A172 (cell line): ENCODE measurements around the gene CCBE1. TPM values are rescaled to one million over a fixed set of nuclear protein-coding genes. Genes with fewer than 3 reads are reported as not detected.

ENCODE experiments used
- DNase-seq: peaks from one replicate; pipeline ENCODE4 v3.0.0-alpha.2; 2015; ENCODE audit warnings: low spot score
- total RNA-seq: library from RNA; depleted of rRNA; stranded (reverse); fragments of >200 nt; shearing (Covaris generic); gene quantifications from 2 replicates; pipeline ENCODE4 v1.2.3, GENCODE V29; 2014

CCBE1 gene
- total RNA-seq, 1 experiment from 2014 or later: 8.3 TPM

DNA sequence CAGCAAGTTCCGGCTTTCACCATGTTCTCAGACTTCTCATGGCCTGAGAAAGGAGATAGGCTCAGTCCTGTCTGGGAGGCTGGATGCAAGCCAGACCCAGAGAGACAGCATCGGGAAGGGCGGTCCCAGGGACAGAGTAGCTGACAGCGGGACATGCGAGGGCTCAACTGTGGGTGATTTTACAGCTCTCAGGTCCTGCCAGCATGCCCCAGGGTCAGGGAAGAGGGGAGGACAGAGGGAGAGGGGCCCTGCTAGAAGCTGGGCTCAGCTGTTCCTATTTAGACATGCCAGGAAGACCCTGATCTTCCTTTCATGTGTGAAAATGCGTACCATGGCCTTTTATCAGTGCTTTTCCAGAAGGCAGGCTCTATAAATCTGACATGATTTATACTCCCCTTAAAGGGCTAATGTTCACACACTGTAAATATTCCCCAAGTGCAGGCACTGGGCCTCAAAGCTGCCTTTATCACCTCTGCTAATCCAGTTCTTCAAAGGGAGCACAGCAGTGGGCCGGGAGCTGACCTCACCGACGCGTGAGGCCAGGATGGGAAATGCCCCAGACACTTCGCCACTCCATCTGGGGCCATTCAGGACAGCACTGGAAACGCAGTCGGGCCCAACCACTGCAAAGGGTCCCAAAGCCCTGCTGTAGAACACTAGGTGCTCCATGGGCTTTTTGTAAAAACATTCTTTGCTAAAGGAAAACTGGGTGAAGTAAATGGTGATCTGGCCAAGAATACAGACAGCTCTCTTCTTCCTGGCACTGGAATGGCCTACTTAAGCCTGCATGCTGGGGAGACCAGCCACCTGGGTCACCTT is 242.1 kb downstream of the CCBE1 start:
- no peak for DNase-seq

DNA sequence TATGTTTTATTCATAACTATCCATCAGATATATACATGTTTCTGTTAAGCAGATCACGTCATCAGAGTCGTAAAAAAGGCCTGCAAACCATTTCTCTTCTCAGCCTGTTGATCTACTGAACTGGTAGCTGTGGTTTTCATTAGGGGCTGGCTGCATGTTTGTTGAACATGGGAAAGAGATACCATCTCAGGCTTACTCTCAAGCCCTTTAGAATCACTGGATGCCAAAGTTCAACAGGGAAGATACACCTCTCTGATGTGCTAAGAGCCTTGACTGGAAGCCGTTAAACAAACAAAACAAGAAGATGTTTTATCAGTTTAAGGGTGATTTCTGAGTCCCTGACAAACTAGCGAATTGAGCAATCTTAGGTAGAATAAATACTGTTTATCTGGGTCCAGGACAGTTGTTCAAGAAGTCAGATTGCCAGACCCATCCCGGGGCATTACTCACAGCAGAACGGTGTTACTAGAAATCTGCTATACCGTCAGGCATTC is 243.7 kb downstream of the CCBE1 start:
- DNase-seq: no peak

DNA sequence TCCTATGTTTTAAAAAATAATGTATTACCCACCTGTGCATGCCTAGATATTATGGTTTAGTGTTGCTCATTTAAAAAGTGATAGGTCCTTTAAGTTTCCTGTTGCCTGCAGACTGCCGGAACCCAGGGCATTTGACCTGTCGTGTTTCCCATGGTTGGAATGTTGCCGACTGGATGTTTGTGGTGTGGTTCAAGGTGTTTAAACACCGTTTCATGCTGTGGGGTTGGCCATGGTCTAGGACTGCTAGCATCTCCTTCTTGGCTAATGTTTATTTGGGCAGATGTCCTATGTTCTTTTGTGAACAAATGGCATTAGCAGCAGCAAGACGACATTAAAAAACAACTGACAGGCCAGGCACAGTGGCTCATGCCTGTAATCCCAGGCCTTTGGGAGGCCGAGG is 245.3 kb downstream of the CCBE1 start:
- no peak for DNase-seq

DNA sequence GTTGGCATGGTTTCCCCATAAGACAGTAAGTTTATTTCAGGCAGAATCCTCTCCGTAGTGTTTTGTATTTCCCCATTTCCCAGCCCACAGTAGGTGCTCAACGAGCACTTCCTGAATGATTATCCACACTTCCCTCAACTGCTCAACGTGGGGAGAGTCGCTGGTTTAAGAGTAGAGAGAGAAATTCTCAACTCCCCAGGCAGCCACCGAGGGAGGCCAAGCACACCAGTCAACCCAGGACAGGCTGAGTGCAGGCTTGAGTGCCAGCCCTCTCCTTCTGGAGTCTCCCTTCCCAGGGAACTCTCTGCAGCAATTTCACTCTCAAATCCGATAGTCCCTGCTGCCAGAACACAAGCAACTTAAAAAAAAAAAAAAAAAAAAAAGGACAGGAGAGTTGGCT is 246.2 kb downstream of the CCBE1 start:
- DNase-seq: no peak

DNA sequence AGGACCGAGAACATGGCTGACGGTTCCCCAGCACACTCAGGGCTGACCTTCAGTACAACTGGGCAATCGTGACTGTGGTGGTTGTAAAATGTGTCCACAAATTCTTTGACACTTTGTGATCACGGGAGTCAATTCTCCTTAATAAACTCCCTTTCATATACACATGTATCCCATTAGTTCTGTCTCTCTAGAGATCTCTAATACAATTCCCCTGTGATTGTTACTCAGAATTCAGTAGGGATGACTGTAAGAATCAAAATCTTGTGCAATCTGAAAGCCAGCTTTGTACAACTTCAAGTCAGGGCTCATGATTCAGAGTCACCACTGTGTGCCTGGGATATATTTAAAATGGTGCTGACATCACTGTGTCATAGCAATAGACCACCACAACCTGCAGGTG is 248.7 kb downstream of the CCBE1 start:
- DNase-seq: no peak

DNA sequence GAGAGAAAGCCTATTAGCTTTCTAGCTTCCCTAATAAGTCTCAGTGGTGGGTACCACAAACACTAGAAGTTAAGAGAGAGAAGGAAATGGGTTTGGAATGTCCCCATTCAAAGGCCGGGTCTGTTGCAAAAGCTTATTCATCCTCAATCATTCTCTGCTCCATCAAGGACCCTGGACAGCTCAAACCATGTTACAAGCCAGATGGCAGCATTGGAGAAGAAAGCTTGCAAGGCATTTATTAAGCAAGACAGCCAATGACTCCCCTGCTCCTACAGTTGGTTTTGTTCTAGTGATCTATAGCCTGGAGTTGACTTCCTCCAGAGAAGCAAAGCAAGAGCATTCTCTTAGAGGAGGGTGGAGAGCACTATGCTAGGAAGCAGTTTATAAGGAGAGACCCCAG is 251.2 kb downstream of the CCBE1 start:
- DNase-seq: no peak

DNA sequence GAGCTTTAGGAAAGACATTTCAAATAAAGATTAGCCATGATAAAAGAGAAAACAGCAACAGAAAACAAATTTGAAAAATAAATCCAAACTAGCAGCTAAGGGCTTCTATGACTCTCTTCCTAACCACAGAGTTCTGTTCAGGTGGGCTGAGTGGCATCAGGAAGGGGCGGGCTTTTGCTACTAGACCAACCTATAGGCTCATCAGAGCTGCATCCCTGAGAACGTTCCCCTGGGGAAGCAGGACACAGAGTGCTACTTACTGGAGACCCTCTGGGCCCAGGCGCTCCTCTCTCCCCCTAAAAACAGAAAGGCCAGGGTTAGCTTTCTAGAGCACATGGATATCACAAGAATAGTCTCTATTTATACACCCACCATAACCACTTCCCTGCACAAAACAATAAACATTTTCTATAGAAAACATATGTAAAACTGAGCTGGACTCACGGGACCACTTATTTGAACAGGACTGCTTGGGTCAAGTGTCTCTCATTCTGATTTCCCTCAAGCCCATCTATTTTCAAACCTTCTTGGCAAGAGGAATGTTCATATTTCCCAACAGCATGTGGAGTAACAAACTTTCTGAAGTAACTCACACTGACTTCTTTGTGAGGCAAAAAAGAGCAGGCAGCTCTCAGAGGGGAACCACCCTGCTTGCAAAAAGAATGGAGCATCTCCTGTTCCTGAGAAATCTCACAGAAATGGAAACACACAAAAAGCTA is 259.2 kb downstream of the CCBE1 start:
- DNase-seq: no peak

DNA sequence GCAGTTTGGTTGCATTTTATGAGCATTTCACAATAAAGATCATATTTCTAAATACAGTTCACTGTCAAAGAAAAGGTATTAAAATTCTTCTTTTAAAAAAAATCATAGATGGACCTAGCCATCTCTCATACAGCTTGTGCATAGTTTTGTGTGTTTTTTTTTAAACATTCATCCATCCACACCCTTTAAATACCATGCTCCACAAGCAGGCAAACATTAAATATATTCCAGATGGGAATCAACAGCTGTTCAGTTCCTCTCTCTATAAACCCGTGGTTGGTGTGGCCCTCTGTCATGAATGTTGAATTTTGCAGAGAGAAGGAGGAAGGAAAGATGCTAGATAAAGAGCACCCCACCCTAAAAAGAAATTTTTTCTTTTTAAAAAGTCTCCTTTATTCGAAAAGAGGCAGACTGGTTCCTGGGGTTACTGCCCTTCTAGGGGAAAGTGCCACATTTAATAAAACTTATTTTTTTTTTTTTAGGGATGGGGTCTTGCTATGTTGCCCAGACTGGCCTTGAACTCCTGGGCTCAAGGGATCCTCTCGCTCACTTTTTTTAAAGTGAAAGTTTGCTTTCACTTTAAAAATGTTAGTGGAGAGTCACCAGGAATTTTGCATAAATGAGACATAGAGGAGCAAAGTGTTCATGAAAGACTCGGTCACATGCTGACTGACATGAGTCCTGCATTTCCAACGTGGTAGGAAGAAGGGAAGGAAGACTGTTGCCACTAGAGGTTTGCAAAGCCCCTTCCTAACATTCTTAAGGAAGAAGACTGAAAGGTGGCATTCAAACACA is 264.2 kb downstream of the CCBE1 start:
- no peak for DNase-seq

DNA sequence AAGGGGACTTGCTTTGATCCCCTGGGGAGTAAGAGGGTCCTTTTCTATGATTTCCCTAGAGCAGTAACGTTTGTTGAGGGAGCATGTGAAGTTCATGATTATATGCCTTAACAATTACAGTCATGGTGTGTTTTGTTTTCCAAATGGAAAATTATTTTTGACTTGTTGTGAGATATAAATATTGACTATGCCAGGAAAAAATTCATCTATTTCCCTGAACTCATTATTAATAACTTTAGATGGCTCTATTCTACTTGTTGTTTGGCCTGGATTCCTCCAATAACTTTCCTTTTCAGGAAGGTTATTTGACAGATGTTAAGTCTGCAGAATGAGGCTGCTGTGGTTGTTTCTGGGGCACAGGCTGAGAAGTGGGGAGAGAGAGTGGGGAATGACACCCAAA is 266.1 kb downstream of the CCBE1 start:
- DNase-seq: no peak

DNA sequence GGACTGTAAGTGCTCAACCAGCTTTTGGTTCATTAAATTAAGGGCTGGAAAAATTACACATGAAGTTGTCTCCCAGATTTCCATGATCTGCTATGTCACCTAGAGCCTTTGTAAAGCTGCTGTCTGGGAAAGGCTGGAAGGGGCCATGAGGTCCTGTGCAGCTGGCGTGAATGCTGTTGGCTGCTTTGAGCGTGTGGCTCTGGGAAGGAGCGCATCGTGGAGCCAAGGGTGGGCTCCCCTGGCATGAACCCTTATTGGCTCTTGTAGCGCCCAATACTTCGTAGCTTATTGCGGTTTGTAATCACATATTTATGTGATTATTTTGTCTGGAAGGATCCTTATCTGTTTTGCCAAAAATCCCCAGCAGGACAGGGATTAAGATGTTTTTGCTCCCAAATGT is 267.6 kb downstream of the CCBE1 start:
- DNase-seq: no peak

DNA sequence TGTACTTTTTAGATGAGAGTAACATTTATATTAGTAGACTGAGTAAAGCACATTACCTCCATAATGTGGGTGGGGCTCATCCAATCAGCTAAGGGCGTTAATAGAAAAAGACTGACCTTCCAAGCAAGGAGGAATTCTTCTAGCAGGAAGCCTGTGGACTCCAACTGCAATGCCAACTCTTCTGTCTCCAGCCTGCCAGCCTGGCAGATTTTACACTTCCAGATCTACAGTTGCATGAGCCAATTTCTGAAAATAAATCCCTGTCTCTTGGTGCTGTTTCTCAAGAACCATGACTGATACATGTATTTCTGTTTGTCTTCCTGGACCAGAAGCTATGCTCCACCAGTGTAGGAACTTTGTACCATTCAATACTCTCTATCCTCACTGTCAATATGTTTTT is 269.2 kb downstream of the CCBE1 start:
- DNase-seq: no peak

DNA sequence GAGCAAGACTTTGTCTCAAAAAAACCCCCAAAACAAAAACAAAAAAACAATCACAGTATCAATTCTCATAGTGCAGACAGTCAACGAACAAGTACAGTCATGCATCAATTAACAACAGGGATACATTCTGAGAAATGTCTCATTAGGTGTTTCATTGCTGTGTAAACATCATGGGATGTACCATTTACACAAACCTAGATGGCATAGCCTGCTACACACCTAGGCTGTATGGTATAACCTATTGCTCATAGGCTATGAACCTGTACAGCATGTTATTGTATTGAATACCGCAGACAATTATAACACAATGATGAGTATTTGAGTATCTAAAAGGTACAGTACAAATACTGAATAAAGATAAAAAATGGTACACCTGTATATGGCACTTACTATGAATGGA is 270.4 kb downstream of the CCBE1 start:
- no peak for DNase-seq

DNA sequence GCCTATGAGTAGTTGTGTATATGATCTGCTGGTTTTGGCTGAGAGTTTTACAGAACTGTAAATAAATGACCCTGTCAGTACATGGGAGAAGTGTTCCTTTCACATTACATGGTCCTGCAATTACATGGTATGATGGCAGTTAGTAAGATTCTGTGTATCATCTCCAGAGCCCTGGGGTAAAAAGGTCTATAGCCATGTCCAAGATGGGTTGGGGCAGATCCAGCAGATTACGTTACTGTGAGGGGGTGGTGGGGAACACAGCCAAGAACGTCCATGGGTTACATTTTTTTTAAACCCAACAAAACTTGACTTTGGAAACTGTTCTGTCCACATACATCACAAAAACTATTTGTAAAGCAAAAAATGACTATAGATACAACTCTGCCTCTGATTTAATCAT is 274.0 kb downstream of the CCBE1 start:
- no peak for DNase-seq

DNA sequence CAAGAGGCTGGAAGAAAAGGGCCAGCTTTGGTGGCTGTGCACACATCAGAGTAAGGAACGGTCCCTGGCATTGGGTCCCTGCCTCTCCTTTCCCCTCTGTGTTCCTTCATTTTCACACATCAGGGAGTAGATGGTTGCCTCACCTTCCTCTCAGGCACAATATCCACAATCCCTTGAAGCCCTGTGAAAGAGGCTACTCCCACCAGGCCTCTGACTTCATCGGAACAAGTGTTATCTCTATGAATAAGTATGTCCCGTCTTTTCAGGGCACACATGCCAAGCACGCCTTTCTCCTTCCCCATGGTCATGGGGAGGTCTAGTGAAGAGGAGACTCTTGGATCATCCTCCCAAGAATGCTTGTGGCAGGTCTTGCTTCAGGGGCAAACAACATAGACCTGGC is 277.0 kb downstream of the CCBE1 start:
- no peak for DNase-seq

DNA sequence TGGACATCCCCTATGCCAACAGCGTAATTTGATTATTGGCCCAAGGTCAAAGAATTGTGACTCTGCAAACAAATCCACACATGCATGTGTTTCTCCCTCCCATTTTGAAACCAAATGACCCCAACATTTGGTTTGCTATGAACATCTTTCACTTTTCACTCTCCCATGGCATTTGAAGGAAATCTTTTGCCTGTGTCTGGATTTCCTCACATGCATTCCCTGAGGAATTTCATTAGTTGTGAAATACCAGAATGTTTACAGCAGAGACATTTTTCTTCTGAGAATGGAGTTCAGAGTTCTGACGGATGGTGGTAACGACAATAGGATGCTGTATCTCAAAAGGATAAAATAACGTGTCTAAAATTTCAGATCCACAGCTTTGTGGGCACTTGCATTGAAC is 277.8 kb downstream of the CCBE1 start:
- no peak for DNase-seq

DNA sequence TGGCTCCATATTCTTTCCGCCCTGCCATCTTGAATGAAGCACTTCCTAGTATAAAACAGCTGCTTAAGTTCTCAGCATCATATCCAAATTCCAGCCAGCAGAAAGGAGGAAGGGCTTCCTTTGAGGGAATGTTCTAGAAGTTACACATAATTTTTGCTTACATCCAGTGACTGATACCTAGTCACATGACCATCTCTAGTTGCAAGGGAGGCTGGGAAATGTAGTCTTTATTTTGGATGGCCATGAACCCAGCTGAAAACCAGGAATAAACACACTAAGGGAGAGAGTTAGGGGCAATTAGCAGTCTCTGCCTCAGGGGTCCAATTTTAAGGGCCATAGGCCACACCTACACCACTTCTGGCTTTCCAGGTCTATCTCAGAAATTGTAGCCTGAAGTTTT is 280.4 kb downstream of the CCBE1 start:
- no peak for DNase-seq

DNA sequence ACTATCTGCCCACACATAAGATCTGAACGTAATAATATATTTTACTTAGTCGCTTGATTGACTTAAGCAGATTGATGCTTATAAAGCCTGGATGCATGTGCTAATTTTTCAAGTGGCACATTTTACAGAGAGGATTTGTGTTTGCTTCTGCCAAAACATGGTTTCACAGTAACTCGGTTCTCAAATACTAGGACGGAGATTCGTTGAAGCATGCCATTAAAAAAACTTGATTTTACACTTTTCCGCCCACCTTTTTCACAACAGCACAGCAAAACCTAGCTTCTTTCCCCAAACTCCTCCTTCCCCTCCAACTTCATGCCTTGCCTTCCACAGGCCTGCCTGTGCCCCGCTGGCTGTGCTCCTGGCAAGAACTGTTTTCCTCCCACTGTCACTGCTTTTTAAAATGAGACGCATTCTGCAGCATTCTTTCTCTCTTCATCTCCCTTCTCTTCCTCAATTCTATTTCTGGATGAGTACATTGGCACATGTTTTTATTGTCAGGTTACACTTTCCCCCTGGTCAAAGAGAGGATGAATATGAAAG is 283.0 kb downstream of the CCBE1 start:
- DNase-seq: no peak

DNA sequence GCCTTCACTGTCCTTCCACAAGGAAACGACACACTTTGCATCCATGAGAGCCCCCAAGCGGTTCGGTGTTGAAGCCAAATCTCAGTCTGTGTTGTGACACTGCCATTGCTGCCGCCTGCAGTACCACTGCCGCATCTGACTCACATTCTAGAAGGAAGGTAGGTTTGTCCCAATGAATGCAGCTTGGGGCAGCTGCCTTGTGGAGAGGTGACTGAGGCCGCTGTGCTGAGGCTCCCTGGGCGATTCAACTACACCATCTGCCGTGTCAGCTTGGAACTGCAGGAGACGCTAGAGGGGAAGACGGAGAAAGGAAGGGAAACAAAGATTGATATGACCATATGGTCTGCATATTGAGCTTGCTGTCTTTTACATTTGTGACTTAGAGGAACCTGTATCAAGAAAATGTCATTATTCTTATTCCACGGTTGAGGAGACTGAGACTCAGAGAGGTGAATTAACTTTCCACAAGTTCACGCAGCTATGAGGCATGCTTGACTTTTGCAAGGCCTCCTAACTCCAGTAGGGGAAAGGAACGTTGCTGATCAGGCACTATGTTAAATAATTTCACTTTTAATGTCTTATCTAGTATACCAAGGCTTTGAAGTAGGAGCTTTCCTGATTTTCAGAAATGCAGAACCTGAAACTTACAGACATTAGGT is 294.7 kb downstream of the CCBE1 start:
- peak; percentile 68 for DNase-seq

DNA sequence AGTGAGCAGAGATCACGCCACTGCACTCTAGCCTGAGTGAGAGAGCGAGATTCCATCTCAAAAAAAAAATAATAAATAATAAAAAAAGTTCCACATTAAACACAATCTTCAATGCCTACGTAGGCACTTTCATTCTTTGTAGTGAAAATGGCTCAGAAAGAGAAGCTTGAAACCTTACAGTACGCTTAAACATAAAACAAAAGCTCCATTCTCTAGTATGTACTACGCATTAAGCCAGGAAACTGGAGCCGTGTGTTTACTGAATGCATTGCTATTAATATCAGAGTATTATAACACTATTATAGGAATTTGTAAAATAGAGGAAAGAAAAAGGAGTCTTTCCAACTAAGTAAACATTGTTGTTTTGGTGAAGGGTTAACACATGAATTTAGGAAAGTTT is 296.8 kb downstream of the CCBE1 start:
- no peak for DNase-seq

DNA sequence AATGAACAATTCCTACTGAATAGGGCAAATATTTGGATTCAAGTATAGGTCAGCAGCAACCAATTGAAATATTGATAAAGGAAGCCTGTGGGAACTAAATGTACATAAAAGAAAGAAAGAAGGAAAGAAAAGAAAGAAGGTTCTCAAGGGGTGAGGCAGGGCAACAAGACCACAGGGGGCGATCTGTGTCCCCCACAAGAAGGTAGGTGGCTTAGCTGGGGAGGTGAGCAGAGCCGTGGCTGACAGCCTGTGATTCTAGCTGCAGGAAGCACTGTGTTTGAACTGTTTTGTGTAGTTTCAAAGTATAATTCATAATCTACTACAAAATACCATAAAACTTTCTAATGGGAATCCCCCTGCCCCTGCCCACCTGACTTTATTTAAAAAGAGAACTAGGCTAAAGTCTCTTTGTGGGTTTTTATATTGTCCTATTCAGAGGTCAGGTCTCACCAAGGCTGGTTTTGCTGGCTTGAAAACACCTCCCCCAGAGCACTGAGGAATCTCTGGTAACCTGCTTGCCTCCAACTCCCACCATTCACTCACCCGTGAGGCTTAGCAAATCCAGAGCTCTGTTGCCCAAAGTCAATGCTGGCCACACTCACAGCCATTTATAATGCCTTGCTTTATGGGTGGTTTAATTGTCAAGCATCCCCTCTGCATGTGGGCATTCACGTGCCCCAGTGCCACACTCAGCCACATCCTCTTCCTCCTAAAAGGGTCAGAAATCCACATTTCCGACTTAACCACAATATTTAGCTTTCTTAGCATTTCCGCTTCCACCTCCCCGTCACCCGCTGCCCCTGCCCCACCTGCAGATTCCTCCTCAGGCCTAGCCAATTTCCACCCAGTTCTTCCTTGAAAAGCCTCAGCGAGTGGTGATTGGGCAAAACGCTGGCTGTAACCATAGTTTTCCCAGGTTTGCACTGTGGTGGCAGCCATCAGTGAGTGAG is 301.7 kb downstream of the CCBE1 start:
- no peak for DNase-seq
